ENCODE results near the gene MIGA2.
A peak's percentile ranks its signal among the peaks of the same experiment; 100 is the strongest.

Gene MIGA2

DNA sequence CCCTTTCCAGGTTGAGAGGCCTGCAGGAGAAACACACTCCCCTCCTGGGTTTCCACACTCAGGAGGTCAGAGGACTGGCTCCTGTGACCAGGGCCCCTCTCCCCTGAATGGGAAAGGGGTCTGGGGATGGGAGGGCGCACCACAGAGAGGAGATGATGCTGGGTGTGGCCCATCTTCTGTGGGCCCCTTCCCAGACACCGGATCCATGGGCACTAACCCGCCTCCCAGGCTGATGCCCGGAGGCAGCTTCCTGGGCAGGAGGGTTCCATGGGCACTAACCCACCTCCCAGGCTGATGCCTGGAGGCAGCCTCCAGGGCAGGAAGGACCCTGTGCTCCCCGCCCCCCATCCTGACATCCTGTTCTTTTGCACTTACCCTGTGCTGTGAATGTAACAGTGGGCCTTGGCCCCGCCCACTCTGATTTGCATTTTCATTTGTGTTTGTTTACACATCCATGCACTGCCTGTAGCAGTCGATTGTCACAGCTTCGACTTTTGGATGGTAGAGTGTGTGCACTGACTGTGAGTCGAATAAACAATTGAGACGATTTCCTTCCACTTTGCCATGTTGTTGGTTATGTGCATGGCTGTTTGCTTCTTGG lies 35.2 kb downstream of the MIGA2 start:
- FAIRE-seq (no peak), DNase-seq (ENCODE audit: low spot score) (no peak)

GRCh38 chr9:129072171-129072570 lies 35.7 kb downstream of the MIGA2 start:
- DNase-seq (ENCODE audit: low spot score) = no peak

GRCh38 chr9:129073404-129073803 lies 37.0 kb downstream of the MIGA2 start:
- DNase-seq (ENCODE audit: low spot score) (no peak), FAIRE-seq (no peak)

More at GRCh38 chr9:129072171-129072570, 35.7 kb downstream of the MIGA2 start:
- no peak for FAIRE-seq

- no peak for DNase-seq (ENCODE audit: low spot score)
- FAIRE-seq = no peak
Observed at GRCh38 chr9:129074106-129074505, 37.7 kb downstream of the MIGA2 start.

DNA sequence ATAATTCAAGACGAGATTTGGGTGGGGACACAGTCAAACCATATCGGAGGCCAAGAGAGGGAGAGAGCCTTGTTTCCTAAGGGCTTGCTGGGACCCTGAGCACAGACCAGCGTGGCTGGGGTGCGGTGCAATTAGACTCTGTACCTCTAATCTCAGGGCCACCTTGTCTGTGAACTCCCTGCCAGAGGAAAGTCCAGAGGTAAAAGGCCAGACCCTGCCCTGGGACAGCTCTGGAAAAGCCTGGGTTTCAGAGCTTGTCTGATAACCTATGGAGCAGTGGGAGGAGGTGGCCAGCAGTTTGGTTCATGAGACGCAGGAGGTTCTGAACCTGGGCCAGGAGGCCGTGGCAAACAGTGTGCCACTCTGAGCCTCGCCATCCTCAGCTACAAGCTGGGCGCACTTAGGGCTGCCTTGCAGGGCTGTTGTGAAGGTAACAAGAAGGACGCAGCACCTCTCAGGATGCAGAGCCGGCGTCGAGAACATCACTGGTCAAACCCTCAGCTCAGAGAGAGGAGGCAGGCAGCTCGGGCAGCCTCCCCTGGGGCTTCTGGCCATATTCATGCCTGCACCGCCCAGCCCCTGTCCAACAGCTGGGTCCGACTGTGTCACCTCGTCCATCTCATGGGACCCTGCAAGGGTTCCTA lies 39.7 kb downstream of the MIGA2 start:
- no peak for FAIRE-seq
- no peak for DNase-seq (ENCODE audit: low spot score)

DNA sequence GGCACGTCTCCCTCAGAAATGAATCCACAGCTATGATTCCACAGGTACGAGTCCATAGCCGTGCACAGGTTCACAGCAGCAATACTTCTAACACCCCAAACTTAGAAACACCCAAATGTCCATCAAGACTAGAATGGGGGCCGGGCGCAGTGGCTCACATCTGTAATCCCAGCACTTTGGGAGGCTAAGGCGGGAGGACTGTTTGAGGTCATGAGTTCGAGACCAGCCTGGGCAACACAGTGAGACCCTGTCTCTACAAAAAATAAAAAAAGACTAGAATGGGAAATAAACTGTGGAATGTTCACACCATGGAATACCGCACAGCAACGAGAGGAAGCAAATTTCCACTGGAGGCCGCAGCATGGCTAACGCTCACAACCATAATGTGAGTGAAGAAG lies 40.2 kb downstream of the MIGA2 start:
- no peak for FAIRE-seq
- DNase-seq (ENCODE audit: low spot score) = no peak

GRCh38 chr9:129077236-129077635 lies 40.8 kb downstream of the MIGA2 start:
- DNase-seq (ENCODE audit: low spot score) = no peak
- FAIRE-seq = no peak

GRCh38 chr9:129078691-129079503 lies 42.5 kb downstream of the MIGA2 start:
- no peak for FAIRE-seq
- DNase-seq (ENCODE audit: low spot score) = no peak

GRCh38 chr9:129079829-129080228 lies 43.4 kb downstream of the MIGA2 start:
- FAIRE-seq (no peak), DNase-seq (ENCODE audit: low spot score) (no peak)

DNA sequence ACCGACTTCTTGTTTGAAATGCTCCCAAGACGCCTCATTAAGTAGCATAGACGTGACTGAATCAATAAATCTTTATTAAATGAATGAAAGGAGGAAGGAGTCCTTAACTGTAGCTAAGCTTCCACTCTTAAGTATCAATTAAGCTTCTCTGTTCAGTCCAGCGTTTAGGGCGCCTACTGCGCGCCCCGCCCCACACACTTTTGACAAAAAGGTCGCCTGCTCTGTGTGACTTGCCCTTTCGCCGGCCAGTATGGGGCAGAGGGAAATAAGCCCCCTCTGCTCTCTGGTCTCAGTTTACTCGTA lies 43.8 kb downstream of the MIGA2 start:
- no peak for DNase-seq (ENCODE audit: low spot score)
- FAIRE-seq = no peak

DNA sequence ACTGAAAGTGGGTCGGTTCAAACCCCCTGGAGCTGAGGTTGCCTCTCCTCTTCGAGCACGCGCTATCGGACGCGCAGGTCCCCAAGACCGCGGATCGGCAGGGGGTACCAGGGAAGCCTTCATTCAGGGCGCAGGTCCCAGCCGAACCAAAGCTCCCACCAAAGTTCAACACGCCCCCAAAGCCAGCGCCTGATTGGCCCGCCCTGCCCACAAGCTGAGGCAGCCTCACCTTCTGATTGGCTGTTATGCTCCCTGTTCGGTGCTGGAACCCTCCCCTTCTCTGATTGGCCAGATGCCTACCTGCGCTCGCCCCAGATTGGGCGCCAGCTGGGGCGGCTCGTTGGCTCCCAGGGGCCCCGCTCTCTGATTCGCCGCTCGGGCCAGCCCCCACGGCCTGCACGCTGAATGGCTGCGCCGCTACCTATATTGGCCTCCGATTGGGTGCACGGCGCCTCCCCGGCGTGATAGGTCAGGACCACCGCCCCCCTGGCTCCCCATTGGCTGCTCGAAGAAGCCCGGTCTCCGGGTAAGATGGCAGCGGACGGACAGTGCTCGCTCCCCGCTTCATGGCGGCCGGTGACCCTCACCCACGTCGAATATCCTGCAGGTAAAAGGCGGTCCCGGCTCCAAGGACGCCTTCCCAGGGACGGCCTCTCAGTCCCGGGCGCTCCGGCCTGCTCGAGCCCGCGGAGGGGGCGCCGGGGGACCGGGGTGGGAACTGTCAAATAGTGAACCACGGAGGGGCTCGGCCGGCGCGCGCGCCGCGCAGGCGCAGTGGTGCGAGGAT lies 44.4 kb downstream of the MIGA2 start, which contains the start of gene DOLPP1:
DOLPP1 (plus strand) TSS at position 511 of the 787 bp plus-strand sequence; CDS start at position 532, 21 bp downstream.
- FAIRE-seq (peak; percentile 87), DNase-seq (ENCODE audit: low spot score) (peak; percentile 98)

GRCh38 chr9:129081388-129081904 lies 45.0 kb downstream of the MIGA2 start:
- no peak for FAIRE-seq
- DNase-seq (ENCODE audit: low spot score) = no peak

- DNase-seq (ENCODE audit: low spot score) = no peak
- no peak for FAIRE-seq
Observed at GRCh38 chr9:129084087-129084486, 47.7 kb downstream of the MIGA2 start.

DNA sequence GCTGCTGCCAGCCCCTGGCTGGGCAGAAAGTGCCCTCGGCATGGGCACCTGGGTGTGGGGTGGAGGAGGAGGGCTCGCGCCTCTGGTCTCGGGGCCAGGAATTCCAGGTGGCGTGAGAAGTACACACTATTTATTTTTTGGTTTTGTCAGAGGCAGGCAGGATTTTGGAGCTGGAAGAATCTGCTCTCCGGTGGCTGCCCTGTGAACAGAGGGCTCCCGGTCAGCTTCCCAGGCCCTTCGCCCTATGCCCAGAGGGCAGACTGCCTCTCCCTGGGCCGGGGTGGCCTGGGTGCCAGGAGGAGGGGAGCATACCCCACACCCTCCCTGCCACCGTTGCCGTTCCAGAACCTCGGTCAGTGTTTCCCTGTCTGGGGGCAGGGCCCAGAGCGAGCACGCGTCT lies 52.8 kb downstream of the MIGA2 start:
- no peak for FAIRE-seq
- no peak for DNase-seq (ENCODE audit: low spot score)

DNA sequence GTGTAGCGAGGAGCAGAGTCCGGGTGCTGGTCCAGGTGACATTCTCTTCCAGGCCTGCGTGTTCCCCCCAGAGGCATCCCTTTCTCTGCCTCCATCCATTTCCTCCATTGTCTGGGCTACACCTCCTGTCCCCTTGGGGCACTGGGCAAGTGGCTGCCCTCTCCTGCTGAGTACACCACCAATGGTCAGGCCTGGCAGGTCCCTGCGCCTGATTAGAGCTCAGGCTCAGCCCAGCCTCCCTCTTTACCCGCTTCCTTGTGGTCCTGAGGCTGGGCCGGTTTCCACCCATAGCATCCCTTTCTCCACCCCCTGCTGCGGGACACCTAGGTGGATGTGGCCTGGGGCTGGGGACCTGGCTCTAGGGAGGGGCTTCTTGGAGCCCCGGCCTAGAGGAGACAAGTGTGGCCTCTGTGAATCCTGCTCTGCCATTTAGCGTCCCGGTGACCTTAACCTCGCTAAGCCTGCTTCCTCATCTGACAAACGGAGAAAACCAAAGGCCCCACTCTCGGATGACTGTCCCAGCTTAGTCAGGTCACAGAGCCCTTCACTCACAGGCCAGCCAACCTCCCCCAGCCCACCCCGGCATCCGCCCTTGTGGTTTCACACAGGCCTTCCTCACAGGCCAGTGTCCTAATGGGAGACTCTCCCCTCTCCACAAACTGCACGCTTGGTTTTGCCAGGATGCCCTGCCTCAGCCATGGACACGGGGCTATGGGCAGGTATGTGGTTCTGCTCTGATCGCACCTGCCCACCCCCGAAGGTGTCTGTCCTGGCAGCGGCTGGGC lies 57.4 kb downstream of the MIGA2 start:
- FAIRE-seq (no peak), DNase-seq (ENCODE audit: low spot score) (no peak)

DNA sequence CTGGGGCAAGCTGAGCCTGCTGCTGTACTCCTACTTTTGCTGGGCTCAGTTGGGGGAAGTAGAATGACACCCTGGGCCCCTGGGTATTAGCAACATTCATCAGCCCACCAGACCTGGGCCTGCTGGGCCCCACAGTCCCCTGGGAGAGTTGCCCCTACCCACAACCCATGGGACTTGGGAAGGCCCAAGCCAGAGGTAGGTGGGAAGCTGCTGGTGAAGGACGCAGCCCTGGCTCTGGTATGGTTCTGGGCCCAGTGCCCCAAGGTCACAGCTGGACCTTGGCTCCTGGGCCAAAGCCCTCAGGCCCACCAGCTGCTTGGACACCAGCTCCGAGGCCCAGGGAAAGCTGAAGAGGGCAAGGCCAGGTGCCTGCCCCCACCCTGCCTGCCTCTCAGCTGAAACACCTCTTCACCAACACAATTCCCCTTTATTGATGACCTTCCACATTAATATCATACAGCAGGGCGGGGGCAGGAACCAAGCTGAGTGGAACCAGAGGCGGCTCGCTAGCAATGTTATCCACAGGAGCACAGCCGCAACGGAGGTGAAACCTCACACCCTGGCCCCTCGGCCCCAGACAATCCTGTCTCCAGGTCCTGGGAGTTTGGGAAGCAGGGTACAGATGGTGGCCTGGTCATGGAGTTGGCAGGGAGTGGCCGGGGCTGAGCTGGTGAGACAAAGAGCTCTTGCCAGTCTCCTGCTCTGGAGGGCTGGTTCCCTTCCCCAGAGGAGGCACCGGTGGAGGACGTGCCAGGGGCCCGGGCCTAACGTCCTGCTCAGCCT lies 58.2 kb downstream of the MIGA2 start:
- no peak for FAIRE-seq
- DNase-seq (ENCODE audit: low spot score) = no peak

DNA sequence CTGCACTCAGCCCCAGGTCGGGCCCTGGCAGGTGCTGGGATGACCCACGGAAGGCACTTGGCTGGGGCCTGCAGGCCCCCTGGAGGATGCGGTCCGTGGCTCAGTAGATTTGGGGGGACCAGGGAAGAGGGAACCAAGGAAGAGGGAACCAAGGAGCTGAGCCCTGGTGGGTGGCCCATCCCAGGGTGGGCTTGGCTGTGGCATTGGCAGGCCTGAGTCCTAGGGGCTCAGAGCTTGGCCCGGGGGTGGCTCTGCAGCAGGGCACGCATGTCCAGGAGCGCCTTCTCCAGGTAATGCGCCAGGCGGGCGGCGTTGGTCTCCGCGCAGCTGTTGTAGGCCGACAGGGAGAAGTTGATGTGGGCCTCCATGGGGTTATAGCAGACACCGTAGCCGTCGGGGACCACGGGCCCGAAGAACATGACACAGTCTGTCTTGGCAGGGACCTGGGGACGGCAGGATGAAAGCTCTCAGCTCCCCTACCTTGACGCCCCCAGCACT lies 58.8 kb downstream of the MIGA2 start:
- FAIRE-seq (no peak), DNase-seq (ENCODE audit: low spot score) (no peak)

DNA sequence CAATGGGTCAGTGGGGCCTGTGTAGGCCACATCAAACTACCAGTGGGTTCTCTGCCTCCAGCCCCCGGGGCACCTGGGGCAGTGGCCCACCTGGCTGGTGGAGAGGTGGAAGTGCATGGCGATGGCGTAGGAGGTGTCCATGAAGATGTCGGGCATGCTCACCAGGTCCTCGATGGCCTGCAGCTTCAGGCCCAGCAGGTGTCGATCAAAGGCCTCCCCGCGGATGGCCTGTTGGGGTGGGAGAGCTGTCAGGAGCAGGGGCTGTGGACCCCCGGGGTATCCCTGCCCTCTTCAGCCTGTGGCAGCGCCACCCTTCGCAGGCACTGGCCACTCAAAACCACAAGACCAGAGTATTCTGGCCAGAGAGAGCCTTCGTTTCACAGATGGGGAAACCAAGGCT lies 59.5 kb downstream of the MIGA2 start:
- DNase-seq (ENCODE audit: low spot score) = no peak
- FAIRE-seq = no peak

DNA sequence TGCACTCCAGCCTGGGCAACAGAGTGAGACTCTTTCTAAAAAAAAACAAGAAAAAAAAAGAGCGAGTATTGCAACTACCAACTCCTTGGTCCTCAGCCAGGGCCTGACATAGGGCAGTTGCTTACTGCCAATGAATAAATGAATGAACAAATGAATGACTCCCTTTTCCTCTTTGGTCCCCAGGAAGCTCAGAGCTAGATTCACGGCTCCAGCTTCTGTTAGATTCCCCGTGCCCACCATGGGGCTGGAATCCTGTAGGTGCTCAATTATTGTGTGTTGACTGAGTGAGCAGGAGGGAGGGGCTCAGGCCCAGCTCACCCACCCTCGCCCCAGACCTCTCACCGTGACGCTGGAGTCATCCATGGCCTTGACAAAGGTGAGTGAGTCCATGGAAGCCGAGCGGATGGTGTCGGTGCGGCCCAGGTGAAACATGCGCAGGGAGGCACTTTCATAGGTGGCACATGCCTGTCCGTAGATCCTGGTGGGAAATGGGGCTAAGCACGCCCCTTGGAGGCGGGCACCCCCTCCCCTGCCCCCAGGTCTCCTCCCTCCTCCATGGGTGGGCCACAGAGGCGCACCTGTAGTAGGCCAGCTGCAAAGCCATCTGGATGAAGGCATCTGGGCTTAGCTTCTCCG lies 61.4 kb downstream of the MIGA2 start:
- DNase-seq (ENCODE audit: low spot score) (no peak), FAIRE-seq (no peak)

All from RCC 7860 (cell line).